GM19467 (cell line): Measurements from ENCODE around the gene CLIC3.

Source experiments
- ATAC-seq: cut with Tn5 transposase; IDR thresholded peaks from one replicate; pipeline ENCODE4 v1.9.1; 2021; ENCODE audit warnings: mild to moderate bottlenecking, moderate library complexity; ENCODE audit not compliant: unreplicated experiment

Gene CLIC3

DNA sequence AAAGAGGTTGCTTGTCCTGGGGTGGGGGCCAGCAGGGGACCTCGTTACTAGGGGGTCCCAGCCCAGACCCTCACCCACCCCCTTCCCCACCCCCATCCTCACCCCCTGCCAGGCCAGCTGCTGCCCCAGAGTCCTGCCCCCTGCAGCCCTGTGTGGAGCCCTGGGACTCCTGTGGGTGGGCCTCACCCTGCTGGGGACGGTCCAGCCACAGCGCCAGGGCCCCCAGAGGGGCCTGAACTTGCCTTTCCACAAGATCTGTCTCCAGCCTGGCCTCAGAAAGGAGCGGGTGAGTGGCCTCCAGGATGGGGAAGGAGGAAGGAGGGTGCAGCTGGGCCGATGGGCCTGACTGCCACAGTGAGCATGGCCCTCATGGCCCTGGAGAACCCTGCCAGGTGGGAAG is 26.6 kb downstream of the CLIC3 start:
- no peak for ATAC-seq

DNA sequence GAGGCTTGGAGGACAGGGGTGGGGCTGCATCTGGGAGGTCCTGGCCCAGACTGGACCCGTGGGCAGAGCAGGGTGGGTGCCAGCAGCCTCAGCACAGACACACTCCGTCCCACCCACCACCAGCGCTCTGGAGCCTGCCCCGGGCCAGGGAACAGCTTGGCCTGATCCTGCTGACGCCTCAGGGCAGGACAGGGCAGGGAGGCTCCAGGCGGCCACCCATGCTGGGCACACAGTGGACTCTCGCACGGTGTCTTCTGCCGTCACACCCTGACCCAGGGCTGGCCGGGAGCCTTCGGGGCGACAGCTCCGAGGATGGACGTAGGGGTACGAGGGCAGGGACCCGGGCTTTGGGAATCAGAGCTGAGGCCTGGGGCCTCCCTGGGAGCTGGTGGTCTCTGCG is 27.2 kb downstream of the CLIC3 start:
- no peak for ATAC-seq

DNA sequence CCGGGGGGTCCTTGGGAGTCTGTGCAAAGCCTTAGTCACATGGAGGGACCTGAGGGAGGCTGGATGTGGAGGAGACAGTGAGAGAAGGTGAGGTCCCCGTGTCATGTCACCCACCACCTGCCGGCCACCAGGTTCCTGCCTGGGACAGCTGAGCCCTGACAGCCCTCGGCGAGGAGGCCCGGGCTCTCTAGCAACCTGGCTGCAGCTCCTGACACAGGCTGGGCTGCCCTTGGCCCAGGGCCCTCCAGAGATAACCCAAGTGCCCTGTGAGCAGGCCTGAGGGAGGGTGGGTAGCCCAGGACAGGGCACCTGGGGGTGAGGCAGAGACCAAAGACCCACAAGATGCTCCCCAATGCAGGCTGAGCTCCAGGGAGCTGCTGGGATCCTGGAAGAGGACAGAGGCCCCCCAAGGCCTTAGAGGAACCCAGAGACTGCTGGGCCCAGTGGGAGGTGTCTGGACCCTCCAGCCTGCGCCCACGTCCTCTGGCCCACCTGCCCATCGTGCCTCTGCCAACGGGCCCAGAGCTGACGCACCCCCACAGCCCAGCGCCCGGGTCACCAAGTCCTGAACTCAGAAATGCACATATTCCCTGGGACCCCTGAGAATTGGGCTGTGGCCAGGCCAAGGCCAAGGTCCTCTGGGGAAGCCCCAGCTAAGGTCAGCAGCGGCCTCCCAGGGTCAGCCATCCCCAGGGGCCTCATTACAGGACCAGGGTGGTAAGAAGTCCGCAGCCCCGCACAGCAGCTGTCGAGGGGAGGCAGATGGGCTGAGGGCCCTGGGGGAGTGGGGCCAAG is 27.8 kb downstream of the CLIC3 start:
- ATAC-seq = no peak

DNA sequence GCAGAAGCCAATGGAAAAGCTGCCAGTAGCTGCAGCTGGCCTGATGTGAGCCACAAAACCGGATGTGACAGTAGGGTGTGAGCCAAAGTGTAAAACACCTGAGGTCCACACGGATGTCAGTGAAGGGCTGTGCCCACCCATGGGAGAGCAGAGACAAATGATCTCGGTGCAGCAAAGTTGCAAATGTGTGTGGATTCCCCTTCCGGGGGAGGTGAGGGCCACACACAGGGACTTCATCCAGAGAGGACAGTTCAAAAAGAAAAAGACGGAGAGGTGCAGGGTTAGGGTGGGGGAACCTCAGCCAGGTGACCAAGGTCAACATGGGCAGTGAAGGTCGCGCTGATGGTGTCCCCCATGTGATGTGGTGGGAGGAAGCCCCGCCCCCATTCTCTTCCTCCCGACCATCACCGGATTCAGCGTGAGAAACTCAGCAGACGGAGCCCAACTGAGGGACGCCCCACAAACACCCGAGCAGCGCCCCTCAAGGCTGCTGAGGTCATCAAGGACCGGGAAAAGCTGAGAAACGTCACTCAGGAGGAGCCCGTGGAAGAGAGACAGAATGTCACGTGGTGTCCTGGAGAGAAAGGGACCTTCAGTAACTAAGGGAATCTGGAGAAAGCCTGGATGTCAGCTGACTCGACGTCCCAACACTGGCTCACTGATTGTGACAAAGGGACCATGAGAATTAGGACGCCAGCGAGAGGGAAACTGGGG is 30.4 kb downstream of the CLIC3 start:
- no peak for ATAC-seq

DNA sequence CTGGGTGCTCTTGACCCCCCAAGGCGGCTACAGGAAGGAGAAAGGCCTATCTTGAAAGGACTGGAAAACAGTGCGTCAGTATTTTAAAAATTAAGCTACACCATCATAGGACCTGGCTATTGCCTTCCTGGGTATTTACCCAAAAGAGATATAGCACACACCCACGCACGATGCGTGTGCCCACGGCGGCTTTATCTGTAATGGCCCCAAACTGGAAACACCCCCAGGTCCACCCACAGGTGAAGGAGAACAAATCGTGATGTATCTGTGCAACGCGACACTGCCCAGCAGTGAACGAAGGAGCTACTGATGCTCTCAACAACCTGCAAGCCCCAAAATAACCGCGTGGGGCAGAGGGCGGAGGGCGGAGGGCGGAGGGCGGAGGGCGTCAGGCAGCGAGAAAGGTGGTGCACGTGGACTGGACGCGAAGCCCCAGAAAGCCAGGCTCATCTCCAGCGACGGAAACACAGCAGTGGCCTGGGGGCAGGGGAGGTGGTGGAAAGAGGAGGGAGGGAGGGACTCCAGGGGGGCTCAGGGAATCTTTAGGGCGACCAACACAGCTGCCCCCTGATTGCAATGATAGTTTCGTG is 31.4 kb downstream of the CLIC3 start:
- no peak for ATAC-seq

DNA sequence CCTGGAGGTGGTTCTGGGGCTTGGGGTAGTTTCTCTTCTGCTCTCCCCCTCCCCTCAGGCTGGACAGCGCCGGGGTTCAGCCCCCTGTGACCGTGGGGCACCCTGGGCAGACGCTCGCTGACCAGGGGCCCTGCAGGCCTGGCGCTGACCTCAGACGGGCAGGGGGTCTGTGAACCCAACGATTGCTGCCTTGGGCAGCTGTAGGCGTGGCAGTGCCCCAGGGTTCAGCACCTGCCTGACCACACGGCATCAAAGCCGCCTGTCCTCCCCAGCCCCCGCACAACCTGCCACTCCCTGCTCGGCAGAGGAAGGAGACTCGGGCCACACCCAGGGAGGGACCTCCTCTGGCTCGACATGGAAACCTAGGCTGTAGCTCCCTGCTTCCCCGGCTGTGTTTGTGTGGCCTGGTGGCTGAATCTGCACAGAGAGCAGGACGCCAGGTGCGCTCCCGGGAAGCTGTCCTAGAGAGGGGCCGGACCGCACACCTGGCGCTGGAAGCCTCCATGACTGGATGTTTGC is 32.1 kb downstream of the CLIC3 start:
- ATAC-seq = no peak

DNA sequence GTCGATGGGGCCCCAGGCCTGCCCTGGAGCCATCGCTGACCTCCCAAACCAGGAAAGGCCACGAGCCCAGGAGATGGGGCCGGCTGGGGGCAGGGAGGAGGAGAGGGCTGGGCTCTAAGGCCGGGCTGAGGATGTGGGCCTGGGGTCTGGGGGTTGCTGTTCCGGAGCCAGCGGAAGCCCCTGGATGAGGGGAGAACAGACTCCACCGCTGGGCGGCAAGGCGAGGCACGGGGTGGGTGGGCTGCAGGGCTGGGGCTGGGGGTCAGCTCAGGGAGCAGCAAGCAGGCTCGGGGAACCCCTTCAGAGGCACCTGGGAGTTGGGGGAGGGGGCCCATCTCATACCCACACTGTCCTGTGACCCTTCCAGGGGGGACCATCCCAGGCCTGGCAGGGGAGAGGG is 32.6 kb downstream of the CLIC3 start:
- no peak for ATAC-seq

DNA sequence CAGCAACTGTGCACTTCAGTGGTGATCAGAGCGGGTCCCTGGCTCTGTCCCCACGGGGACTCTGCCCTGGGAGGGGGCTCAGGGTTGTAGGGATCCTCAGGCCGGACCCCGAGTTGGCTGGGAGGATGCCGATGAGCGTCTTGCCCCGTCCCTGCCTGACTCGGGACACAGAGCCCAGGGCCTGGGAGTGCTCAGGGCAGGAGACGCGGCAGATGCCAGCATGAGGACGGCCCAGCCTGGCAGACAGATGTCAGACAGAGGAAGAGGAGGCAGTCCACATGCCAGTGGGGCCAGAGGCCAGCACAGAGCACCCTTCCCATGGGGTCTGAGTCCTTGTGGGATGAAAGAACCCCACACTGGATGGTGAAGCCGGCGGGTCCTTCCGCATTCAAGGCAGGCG is 33.0 kb downstream of the CLIC3 start:
- no peak for ATAC-seq

DNA sequence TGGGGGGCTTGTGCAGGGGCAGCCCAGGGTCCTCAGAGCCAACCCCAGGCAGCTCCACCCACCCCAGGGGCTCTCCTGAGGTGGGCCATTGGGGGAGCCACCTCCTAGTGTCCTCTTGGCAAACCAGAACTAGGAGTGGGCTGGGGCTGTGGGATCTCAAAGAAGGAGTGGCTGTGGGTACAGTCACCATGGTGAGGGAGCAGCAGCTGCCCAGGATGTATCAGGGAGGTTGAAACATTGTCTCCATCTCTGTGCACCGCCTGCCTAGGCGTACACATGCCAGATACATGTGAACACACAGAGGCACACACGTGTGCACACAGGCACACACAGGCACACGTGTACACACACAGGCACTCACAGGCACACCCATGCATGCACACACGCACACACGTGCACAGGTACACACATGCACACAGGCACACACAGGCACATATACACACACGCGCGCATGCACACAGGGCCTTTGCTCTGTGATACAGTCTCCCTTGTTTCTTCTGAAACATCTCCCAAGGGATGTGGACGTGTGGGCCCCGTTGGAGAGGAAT is 33.6 kb downstream of the CLIC3 start:
- no peak for ATAC-seq

DNA sequence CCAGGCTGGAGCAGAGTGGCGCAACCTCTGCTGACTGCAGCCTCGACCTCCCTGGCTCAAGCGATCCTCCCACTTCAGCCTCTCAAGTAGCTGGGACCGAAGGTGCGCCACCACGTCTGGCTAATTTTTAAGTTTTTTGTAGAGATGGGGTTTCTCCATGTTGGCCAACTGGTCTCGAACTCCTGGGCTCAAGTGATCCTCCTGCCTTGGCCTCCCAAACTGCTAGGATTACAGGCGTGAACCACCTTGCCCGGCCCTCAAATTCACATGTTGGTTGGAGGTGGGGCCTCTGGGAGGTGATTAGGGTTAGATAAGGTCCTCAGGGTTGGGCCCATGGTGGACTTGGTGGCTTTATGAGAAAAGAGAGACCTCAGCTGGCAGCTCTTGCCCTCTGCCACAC is 34.2 kb downstream of the CLIC3 start:
- ATAC-seq = no peak

DNA sequence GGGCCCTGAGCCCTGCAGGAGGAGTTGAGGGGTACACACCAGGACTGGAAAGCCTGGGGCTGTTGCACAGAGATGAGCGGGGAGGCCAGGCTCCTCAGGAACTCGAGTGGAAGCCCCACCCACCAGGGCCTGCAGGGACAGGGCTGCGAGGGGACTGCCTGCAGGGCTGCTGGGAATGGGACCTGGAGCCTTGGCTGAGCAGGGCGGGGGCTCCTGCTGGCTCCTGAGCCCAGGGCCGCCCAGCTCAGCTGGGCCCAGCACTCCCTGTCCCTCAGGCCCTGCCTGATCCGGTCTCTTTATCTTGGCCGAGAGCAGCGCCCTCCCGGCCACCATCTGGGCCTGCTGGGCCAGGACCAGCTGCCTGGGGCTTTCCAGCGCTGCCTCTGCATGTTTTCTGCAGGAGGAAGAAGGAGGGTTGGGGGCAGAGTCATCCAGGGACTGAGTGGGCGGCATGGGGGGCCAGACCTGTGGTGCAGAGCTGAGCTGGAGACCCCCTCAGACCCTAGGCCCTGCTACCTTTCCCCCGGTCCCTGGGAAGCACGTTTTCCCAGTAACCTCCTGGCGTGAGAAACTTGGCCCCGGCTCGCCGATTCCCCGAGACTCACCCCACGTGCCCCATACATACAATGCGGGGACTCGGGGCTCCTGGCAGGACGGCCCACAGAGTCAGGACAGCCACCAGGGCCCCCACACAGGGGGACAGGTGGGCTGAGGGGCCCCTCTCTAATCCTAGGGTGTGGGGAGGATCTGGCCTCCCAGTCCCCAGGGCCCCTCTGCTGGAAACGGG is 34.9 kb downstream of the CLIC3 start:
- no peak for ATAC-seq

DNA sequence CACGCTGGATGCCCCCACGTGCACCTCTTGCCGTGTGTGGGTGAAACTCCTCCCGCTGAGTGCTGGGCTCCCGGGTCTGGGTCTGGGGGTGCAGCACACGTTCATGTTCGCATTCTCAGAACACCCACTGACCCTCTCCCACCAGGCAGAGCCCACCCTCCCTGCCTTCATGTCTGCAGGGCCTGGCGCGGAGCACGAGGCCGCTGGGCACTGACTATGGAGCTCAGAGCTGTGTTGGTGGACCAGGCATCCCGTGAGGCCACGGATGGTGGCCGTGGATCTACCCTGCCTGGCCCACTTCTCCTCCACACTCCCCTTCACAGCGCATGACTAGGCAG is 35.5 kb downstream of the CLIC3 start:
- no peak for ATAC-seq

DNA sequence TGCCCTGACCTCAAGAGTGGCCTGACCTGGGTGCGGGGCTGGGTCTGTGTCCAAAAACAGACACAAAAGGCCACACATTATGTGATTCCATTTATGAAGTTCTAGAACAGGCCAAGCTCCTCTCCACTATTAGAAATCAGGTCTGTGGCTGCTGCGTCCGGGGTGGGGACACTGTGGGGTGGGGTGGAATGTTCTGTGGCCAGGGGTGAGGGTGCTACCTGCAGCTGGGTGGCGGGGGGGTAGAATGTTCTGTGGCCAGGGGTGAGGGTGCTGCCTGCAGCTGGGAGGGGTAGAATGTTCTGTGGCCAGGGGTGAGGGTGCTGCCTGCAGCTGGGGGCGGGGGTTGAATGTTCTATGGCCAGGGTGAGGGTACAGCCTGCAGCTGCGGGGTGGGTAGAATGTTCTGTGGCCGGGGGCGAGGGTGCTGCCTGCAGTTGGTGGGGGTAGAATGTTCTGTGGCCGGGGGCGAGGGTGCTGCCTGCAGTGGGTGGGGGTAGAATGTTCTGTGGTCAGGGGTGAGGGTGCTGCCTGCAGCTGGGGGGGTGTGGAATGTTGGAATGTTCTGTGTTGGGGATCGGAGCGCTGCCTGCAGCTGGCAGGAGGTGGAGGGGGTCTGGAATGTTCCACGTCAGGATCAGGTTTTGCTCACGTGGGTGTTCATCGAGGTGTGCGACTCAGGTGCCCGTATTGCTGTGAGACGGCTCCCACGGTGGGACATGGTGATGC is 36.0 kb downstream of the CLIC3 start:
- no peak for ATAC-seq

DNA sequence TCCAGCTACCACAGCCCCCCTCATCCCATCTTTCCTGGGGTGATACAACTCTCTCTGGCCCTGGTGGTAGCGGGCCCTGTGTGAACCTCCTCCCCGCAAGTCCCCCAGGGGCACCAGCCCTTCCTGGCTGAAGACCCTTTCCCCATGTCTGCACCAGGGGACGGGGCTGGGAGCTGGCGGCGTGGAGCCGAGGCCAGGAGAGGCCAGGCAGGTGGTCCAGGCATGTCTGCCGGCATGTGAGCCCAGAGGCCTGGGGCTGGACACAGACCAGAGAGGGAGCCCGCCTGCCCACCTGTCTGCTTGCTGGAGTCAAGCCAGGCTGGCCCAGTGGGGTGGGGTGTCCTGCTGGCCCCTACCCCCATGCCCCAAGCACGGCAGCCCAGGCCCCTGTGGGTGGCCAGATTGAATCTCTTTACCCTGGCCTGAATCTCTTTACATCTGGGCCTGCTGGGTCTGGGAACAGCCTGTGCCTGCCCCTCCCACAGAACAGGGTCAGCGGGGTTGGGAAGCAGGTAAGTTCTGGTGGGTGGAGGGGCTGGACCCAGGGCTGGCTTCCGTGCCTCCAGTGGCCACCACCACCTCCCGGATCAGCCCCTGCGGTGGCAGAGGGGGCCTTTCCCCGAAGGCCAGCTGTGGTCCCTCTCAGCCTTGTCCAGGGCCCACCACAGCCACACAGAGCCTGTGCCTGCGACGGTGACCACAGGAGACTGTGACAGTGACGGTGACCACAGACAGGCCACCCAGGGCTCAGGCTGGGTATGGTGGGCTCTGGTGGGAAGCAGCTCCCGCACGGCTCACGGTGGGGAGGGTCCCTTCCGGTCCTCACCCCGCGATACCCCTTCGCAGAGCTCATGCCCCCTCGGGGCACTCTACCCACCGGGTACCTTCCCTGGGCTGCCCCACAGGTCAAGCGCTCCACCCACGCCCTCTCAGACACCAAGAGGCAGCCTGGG is 37.2 kb downstream of the CLIC3 start:
- no peak for ATAC-seq

DNA sequence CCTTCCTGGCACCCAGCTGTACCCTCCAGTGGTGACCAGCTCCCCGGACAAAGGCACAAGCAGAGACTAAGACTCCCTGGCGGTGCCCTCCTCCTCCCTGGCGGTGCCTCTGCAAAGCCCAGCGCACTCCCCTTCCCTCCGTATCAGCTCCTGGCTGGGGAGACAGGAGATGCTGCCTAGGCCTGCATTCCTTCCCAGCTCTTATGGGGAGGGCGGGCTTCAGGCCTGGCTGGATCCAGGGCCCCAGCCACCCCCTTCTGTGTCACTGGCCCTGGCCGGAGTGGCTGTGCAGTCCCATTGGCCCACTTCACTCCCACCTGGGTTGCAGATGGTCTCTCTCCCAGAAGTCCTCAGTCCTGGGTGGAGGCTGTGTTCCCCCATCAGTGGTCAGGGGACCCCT is 37.9 kb downstream of the CLIC3 start:
- no peak for ATAC-seq

DNA sequence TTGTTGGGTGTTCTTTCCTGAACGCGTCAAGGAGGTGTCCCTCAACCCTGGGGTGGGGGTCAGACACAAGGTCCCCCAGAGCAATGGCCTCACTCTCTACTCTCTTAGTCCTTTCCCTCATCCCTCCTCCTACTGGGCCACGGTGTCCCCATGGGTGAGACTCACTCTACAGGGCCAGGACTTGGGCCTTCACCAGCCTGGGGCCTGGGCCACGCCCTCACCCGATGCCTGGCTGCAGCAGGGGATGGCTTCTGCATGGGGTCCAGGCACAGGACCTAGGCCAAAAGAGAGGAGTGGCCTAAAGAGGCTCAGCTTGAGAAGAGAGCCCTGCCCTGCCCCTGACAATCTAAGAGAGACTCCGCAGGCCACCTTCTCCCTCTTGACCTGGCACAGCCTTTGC is 38.5 kb downstream of the CLIC3 start:
- no peak for ATAC-seq

DNA sequence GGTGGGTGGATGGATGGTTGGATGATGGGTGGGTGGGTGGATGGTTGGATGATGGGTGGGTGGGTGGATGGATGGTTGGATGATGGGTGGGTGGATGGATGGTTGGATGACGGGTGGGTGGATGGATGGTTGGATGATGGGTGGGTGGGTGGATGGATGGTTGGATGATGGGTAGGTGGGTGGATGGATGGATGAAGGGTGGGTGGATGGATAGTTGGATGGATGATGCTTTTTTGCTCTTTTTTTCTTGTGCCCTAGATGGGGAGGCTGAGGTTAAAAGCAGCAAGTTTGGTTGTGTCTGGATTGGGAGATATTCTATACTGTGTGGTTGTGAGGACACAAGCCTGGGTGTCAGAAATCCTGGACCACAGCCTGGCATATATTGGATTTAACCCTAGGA is 38.9 kb downstream of the CLIC3 start:
- no peak for ATAC-seq

DNA sequence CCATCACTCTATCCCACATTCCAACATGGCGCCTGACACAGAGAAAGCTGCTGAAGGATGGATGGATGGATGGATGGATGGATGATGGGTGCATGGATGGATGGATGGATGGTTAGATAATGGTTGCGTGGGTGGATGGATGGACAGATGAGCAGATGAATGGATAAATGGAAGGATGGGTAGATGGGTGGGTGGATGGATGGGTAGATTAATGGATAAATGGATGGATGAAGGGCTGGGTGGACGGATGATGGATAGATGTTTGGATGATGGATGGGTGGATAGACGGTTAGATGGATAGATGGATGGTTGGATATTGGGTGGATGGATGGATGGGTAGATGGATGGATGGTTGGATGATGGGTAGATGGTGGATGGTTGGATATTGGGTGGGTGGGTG is 39.8 kb downstream of the CLIC3 start:
- no peak for ATAC-seq

DNA sequence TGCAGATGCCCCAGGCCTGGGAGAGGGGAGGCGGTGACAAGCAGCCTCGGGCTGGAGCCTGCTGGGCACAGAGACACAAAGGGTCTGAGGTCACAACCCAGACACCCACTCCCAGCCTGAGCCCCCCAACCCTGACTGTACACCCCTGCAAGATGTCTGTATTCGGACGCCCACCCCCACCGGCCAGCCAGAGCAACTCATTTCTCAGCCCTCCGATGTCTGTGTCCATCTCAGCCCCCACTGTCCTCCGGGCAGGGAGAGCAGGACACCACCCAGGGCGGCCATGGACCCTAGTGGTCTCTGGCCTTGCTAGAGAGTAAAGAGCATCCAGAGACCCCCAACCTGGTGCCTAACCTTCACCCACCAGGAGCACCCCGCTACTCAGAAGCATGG is 40.4 kb downstream of the CLIC3 start:
- ATAC-seq = no peak
